WI38 (cell line): Measurements from ENCODE around the gene C7orf57.
A peak's percentile ranks its signal among the peaks of the same experiment; 100 is the strongest.

Experiments used
- H3K4me3 ChIP-seq: 2 replicates; pipeline ENCODE4 v1.5.1; 2011; ENCODE audit warnings: low read depth, mild to moderate bottlenecking, control low read depth, low read length
- CTCF ChIP-seq: IDR thresholded peaks from 2 replicates; pipeline ENCODE4 v1.5.1; 2012; ENCODE audit warnings: low read depth, mild to moderate bottlenecking, control low read depth, low read length

The C7orf57 gene

GRCh38 chr7:48035967-48036478 lies 680 bp downstream of the C7orf57 start:
- H3K4me3 ChIP-seq, result peak overlapping the region; percentile 66
- no peak for TF ChIP-seq CTCF

- no peak overlapping the region for H3K4me3 ChIP-seq
- TF ChIP-seq CTCF, result no peak
Measured at GRCh38 chr7:48038815-48039506, 3.6 kb downstream of the C7orf57 start.

- H3K4me3 ChIP-seq, result no peak overlapping the region
- no peak for TF ChIP-seq CTCF
Measured at GRCh38 chr7:48040944-48041652, 5.8 kb downstream of the C7orf57 start.

GRCh38 chr7:48041653-48041970 lies 6.3 kb downstream of the C7orf57 start:
- no peak overlapping the region for H3K4me3 ChIP-seq
- no peak for TF ChIP-seq CTCF

GRCh38 chr7:48042216-48042615 lies 6.9 kb downstream of the C7orf57 start:
- H3K4me3 ChIP-seq, result no peak overlapping the region

GRCh38 chr7:48042636-48043035 lies 7.3 kb downstream of the C7orf57 start:
- H3K4me3 ChIP-seq, result no peak overlapping the region
- TF ChIP-seq CTCF, result no peak

More at GRCh38 chr7:48042216-48042615, 6.9 kb downstream of the C7orf57 start:
- no peak for TF ChIP-seq CTCF

- TF ChIP-seq CTCF, result no peak
- no peak overlapping the region for H3K4me3 ChIP-seq
Measured at GRCh38 chr7:48045195-48045765, 9.9 kb downstream of the C7orf57 start.
